Measurements from ENCODE around the gene USP24. TPM values are rescaled to one million over a fixed set of nuclear protein-coding genes. Genes with fewer than 3 reads are reported as not detected.
"Not testable (repeated sequence)": the region's sequence is repeated elsewhere in the genome, so short reads cannot be mapped to it uniquely, and the experiment has no call there.

Gene USP24
- total and polyA plus RNA-seq, 11 donors: 13.9 to 53.7 (median 35.4) TPM

GRCh38 chr1:55200667-55201066 lies 14.5 kb downstream of the USP24 start:
- no peaks in the 10 kb centered on the region for H3K36me3 ChIP-seq
- no peak overlapping the region for H3K27ac ChIP-seq
- WGBS, 4 donors: 79 to 88% (median 84%) methylated on average over 2 of the region's 2 CpGs
- H3K4me1 ChIP-seq: peaks cover 0 to 64% (median 49%) of the 10 kb centered on the region in 12 donors
- H3K9me3 ChIP-seq: no peaks in the 10 kb centered on the region
- H3K27me3 ChIP-seq: no peaks in the 10 kb centered on the region
- no peak overlapping the region for H3K4me3 ChIP-seq
- ATAC-seq (no peak), DNase-seq (no peak)
- TF ChIP-seq CTCF (IDR thresholded peaks at IDR 0.05) (no peak), POLR2A (IDR thresholded peaks at IDR 0.05) (no peak)
- intact Hi-C loops (cut with DNase I): no loop called here

GRCh38 chr1:55199735-55200134 lies 15.4 kb downstream of the USP24 start:
- ATAC-seq; H3K36me3 ChIP-seq; H3K27me3 ChIP-seq; DNase-seq; H3K27ac ChIP-seq; intact Hi-C loops (cut with DNase I); H3K9me3 ChIP-seq; H3K4me3 ChIP-seq: not testable (repeated sequence)
- peaks cover 2 to 64% (median 45%) of the 10 kb centered on the region in 12 donors for H3K4me1 ChIP-seq
- WGBS, 4 donors: 91 to 98% (median 95%) methylated on average over 9 of the region's 9 CpGs

GRCh38 chr1:55198044-55198443 lies 17.1 kb downstream of the USP24 start:
- Histone ChIP-seq H3K27ac (no peak overlapping the region), H3K36me3 (no peaks in the 10 kb centered on the region), H3K4me3 (no peak overlapping the region), H3K4me1 (peaks cover 2 to 60% (median 43%) of the 10 kb centered on the region in 12 donors), H3K9me3 (no peaks in the 10 kb centered on the region), H3K27me3 (no peaks in the 10 kb centered on the region)
- no peak for DNase-seq
- TF ChIP-seq POLR2A (IDR thresholded peaks at IDR 0.05): no peak
- no peak for TF ChIP-seq CTCF (IDR thresholded peaks at IDR 0.05)
- 92 to 96% (median 94%) methylated on average over 4 of the region's 4 CpGs for WGBS, 4 donors
- intact Hi-C loops (cut with DNase I): no loop called here
- ATAC-seq: no peak

GRCh38 chr1:55197099-55197498 lies 18.1 kb downstream of the USP24 start:
- WGBS, 4 donors: 33 to 48% (median 43%) methylated on average over 1 of the region's 1 CpG
- no peaks in the 10 kb centered on the region for H3K27me3 ChIP-seq
- no peak for DNase-seq
- TF ChIP-seq POLR2A (IDR thresholded peaks at IDR 0.05): no peak
- intact Hi-C loops (cut with DNase I): no loop called here
- no peak overlapping the region for H3K4me3 ChIP-seq
- peaks cover 2 to 59% (median 43%) of the 10 kb centered on the region in 12 donors for H3K4me1 ChIP-seq
- no peaks in the 10 kb centered on the region for H3K9me3 ChIP-seq
- ATAC-seq: no peak
- no peaks in the 10 kb centered on the region for H3K36me3 ChIP-seq
- H3K27ac ChIP-seq: peak overlapping the region in 11 of 12 donors; percentile 26 to 78 (median 50)

GRCh38 chr1:55196433-55197035 lies 18.6 kb downstream of the USP24 start:
- ATAC-seq: peak; percentile 79 to 86 (median 82)
- H3K4me3 ChIP-seq: no peak overlapping the region
- H3K9me3 ChIP-seq: no peaks in the 10 kb centered on the region
- H3K36me3 ChIP-seq: no peaks in the 10 kb centered on the region
- no peak for DNase-seq
- TF ChIP-seq POLR2A (IDR thresholded peaks at IDR 0.05) (no peak), CTCF (IDR thresholded peaks at IDR 0.05) (no peak)
- H3K27ac ChIP-seq: peak overlapping the region in 11 of 12 donors; percentile 26 to 78 (median 50)
- intact Hi-C loops (cut with DNase I): no loop called here
- H3K4me1 ChIP-seq: peaks cover 2 to 59% (median 42%) of the 10 kb centered on the region in 12 donors
- 18 to 30% (median 19%) methylated on average over 5 of the region's 5 CpGs for WGBS, 4 donors
- no peaks in the 10 kb centered on the region for H3K27me3 ChIP-seq
